HG03039 (cell line): Measurements from ENCODE around the gene RAMP1.

ENCODE experiments used
- ATAC-seq: cut with Tn5 transposase; IDR thresholded peaks from one replicate; pipeline ENCODE4 v1.9.1; 2021; ENCODE audit warnings: mild to moderate bottlenecking, moderate library complexity; ENCODE audit not compliant: unreplicated experiment

RAMP1 gene

DNA sequence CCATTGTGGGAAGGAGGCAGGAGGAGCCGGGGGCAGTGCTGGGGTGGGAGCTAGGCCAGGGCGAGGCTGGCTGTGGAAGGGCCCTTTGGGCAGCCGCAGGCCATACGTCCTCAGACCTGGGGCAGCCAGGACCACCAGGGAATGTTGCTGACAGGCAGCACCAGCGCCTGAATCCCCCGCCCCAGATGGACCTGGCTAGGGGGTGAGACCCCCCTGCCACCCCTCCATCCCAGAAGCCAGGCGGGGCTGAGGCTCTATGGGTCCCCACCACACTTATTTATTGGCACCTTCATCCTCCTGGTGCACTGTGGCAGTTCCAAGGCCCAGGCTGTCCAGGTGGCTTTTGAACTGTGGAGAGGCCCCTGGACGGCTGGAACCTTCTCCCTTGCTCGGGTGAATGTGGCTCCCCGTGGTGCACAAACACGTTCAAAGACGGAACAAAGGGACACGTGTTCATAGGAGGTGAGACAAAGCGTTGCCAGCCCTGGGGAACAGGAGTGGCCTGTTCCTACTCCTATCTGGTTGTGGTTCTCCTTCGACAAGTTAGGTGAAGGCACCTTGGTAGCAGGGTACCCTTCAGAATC, 35.1 kb downstream of the RAMP1 start:
- no peak for ATAC-seq

DNA sequence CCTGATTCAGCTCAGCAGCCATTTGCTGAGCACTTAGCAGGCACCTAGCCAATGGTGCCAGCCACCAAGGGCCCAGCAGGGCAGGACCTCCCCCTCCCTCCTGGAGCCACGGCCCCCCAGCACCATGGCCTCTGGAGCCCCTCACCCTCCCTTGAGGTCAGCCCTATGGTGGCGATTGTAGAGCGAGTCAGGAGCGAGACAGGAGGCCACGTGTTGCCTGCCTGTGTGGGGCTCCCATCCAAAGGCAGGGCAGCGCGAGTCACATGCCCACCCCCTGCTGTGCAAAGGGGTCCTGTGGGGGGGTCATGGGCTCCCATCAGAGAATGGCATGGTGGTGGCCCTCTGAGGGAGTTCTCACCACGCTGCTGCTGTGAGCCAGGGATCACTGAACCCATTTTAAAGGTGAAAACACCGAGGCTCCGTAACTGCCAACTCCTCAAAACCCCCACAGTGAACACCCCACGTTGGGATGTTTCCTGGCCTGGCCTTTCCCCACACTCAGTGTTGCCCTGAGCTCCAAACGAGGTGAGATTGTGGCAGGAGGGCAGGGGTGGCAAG, 35.6 kb downstream of the RAMP1 start:
- no peak for ATAC-seq

DNA sequence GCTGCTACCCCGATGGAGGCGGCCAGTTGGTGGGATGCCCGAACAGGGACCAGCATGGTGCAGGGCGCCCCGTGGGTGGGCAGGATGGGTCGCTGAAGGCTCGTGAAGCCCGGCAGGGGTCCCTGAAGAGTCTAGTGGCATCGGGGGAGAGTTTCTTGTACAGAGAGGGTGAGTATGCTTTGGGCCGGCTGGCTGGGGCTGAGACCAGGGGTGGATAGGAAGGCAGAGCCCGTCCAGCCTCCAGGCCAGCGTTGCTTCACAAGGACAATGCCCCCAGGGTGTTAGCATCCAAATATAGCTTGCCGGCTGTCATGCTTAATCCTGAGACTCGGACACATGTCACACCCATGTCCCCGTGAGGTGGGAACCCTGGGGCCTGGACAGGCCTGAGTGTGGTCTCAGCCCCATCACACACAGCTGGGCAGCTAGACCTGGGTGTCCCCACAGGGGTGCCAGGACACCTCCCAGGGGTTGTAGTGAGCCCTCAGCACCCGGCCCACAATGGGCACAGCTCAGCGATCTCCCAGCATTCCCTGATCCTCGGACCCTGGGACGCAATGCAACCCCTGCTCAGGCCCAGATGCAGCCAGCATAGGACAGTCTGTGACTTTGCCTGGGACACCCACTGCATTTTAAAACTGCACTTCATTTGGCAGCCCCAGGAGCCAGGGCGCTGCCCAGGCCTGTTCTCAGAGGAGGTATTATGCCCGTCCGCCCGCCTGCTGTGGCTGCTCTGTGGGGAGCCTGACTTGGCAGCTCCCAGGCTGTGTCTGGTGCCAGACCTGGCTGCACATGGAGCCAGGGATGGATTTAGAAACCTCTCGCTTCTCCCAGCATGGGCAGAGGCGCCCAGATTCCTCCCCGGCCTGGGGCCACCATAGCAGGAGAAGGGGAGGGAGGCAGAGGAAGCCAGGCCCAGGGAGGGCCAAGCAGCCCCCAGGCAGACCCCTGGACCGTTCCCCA, 36.4 kb downstream of the RAMP1 start:
- ATAC-seq: no peak

DNA sequence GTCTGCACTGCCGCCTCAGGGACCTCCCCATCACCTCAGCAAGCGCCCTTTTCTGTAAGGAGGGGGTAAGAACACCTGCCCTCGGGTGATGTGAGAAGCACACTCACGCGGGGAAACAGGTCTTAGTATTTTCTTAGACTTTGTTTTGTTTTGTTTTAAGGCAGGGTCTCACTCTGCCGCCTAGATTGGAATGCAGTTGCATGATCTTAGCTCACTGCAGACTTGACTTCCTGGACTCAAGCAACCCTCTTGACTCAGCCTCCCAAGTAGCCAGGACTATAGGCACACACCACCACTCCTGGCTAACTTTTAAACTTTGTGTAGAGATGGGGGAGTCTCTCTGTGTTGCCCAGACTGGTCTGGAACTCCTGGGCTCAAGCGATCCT, 37.1 kb downstream of the RAMP1 start:
- no peak for ATAC-seq

DNA sequence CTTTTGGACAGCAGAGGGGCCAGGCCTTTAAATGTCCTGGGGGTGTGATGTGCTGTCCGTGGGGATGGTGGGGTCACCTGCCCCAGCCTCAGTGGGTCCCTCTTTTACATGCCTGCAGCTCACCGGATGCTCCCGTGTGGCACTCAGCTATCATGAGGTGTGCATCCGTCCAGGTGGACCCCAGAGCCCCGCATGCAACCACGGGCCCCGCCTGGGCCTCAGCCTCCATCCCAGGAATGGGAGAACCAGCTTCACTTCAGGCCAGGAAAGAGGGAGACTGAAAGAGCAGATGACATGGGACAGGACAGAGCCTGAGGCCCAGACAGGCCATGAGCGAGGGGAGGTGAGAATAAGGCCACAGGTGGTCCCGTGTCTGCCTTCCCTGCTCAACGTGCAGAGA, 37.5 kb downstream of the RAMP1 start:
- ATAC-seq: no peak

DNA sequence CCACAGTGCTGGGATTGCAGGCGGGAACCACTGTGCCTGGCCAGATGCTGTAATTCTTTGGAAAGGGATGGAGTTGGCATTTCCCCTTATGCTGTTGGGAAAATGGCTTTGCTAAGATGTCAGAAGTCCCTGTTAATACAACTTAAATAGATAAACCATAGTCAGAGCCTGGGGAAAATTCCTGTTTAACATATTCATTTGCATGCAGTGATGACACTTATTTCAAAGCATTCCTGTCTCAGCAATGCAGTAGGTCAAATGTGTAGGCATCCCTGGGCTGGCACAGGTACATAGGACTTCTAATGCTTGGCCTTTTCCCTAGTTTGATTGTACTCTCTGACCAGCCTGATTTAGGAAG, 38.6 kb downstream of the RAMP1 start:
- no peak for ATAC-seq

DNA sequence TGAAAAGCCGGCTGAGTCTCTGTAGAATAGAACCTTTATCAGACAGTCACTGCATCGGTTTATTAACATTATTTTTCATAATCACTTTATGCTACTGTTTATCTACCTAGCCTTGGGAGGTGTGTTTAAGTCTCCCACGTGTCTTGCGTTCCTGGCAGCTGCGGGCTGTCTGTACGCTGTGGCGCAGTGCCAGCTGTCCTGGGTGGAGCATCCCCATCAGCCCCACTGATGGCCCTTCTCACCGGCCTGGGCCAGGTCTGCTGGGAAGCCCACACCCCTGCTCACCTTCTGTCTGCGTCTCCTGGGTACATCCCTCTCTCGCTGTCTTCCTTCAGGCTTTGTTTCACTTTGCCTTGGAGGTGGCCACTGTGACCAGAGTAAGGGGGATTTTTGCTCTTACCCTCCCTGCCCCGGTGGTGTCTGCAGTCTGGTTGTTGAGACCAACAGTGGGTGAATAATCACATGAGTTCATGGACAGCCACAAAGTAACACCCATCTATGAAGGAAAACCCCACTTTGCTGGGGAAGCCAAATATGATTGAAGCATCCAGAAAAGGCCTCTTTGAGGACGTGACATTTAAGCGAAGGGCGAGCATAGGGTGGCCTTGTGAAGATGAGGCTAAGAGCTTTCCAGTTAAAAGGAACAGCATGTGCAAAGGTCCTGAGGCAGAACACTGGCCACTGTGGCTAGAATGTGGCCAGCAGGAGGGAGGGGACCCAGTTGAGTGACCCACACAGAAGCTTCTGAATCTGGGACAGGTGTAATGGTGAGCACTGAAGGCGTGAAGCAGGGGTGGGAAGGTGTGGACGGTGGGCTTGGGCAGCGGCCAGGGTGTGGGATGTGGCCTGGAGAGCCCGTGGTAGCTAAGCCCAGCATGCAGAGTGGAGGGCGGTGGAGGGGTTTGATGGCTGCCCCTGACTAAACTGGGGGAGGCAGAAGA, 41.7 kb downstream of the RAMP1 start:
- no peak for ATAC-seq

DNA sequence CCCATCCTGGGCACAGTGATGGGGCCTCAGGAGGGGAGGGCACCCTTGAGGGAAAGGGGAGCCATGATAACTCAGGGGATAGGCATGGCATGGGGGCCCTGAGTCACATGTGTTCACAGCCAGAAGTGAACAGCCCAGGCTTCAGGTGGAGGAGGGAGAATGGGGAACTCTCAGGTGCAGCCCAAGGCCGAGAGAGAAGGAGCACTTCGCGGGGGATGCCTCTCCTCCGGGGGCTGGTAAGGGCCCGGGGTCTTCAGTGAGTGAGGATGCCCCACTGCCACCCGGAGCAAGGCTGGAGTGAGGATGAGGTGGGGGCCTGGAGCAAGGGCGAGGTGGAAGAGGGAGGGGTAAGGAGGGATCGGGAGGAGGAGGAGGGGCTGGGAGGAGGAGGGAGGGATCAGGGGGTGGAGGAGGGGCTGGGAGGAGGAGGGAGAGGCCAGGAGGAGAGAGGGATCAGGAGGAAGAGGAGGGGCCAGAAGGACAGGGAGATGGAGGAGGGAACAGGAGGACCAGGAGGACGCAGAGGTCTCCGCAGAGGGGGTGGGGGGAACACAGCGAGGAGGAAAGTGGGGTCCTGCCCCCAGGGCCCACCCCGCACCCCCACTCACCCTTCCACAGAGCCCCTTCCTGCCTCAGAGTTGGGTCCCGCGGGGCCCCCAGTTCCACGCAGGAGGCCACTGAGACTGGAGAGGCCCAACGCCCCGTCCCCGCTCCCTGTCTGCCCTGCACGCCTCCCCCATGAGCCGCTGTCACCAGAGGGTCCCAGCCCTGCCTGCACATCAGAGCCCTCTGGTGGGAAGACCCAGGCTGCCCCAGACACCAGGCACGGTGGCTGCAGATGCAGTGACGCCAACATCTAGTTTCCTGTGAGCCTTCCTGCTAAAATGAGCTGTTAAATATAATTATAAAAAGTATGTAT, 42.8 kb downstream of the RAMP1 start:
- no peak for ATAC-seq

DNA sequence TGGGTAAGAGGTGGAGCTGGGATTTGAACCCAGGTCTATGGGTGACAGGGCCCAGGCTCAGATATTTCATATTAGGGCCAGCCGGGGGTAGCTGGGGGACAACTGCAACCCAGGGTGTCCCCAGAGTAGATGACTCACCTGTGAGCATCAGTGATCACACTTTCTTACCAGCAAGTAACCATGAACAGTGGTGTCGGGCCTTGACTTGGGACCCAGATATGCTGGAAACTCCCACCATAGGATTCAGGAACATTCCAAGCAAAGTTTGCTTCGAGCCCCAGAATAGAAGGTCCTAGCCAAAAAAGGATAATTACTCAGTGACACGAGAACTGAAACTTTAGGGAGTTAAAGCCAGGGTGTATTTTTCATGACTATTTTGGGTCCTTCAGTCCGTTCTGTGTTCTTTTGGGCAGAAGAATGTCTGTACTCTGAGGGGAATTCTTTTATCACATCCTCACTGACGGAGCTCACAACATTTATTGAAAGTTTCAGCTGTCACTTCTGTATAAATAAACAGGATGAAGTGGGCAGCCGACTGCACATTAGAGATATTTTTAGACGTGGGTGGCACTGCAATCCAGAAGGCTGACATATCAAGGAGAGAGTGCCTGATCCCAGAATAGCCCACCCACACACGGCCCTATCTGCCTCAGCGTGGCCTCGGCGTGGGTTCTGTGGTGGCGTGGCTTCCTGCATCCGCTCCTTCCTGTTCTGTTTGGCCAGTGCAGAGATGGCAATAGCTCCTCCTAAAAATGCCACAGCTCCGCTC, 45.6 kb downstream of the RAMP1 start:
- no peak for ATAC-seq

DNA sequence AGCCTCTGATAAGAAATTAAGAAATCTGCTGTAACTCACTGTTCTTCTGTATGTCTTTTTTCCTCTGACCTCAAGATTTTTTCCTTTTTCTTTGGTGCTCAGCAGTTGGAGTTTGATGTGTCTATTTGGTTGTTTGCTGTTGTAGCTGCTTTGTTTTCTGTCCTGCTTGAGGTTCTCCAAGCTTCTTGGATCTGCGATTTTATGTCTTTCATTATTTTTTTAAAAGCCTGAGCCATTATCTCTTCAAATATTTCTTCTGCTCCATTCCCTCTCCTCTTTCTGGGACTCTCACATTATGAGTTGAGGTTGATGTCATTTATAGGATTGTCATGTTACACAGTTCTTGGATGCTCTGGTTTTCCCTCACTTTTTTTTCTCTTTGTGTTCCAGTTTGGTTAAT, 47.7 kb downstream of the RAMP1 start:
- ATAC-seq: no peak

DNA sequence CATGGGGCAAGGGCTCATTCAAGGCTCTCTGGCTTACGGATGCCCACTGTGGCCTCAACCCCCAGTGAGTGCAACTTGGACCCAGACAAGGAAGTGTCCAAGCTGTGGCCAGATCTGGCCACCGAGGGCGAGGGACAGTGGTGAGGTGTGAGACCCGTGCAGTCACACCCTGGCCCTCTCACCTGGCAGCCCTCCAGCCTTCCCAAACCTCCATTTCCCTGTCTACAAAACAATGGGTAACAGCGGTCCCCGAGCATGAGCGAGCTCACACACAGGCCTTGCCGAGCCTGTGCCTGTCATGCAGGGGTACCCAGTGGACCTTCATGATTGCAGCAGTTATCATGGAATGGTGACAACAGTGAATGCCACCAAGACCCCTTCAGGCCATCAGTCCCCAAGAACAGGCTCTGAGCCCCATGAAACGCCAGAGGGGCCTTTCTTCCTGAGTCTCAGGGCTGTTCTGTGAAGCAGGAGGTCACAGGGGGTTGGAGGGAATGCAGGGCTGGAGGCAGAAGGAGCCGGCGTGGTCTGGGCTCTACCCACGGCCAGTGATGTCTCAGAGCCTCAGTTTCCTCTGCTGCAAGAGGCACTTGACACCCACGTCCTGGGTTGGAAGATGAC, 49.8 kb downstream of the RAMP1 start:
- ATAC-seq: no peak

DNA sequence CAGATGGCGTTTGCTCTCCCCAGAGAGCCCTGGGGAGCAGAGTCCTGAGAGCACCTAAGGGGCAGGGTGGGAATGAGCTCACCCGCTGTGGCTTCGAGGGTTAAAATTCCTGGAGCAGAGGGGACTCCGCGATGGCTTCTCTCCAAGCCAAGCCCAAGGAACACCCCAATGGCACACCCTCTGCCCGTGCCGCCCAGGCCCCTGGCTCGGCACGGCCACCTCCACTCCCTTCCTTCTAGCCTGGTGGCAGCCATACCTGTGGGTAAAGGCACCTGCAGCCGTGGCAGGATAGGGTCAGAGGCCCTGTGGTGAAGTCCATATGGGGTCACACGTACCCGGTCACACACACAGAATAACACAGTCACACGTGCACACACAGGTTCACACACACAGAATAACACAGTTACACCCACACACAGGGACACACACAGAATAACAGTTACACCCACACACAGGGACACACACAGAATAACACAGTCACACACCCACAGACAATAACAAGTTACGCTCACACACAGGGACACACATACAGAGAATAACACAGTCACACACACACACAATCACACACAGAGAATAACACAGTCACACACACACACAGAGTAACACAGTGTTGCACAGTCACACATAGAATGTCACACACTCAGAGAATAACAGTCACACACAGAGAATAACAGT, 50.5 kb downstream of the RAMP1 start:
- no peak for ATAC-seq

DNA sequence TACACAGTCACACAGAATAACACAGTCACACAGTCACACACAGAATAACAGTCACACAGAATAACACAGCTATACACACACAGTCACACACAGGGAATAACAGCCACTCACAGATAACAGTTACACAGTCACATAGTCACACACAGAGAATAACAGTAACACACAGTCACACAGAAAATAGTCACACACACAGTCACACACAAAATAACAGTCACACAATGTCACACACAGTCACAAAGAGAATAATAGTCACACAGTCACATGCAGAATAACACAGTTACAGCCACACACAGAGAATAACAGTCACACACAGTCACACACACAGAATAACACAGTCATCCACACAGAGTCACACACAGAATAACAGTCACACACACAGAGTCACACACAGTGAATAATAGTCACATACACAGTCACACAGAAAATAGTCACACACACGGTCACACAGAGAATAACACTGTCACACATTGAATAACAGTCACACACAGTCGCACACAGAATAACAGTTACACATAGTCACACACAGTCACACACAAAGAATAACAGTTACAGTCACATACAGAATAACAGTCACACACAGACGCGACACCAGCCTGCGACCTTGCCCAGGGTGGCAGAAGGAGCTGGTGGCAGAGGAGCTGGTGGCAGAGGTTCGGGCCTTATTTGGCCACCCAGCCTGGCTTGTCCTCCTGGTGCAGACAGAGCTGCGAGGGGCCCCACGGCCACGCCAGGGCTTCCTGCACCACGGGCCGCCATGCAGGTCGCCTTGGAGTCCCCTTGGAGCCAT, 51.3 kb downstream of the RAMP1 start:
- no peak for ATAC-seq

DNA sequence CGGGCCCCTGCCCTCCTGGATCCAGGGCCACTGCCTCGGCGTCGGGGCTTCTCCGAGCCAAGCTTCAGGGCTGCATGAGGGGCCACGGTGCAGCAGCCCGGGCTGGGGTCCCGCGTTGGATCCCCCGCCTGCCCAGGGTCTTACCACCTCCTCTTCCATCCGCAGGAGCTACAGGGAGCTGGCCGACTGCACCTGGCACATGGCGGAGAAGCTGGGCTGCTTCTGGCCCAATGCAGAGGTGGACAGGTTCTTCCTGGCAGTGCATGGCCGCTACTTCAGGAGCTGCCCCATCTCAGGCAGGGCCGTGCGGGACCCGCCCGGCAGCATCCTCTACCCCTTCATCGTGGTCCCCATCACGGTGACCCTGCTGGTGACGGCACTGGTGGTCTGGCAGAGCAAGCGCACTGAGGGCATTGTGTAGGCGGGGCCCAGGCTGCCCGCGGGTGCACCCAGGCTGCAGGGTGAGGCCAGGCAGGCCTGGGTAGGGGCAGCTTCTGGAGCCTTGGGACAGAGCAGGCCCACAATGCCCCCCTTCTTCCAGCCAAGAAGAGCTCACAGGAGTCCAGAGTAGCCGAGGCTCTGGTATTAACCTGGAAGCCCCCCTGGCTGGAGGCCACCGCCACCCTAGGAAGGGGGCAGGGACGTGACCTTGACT, 52.1 kb downstream of the RAMP1 start:
- no peak for ATAC-seq

DNA sequence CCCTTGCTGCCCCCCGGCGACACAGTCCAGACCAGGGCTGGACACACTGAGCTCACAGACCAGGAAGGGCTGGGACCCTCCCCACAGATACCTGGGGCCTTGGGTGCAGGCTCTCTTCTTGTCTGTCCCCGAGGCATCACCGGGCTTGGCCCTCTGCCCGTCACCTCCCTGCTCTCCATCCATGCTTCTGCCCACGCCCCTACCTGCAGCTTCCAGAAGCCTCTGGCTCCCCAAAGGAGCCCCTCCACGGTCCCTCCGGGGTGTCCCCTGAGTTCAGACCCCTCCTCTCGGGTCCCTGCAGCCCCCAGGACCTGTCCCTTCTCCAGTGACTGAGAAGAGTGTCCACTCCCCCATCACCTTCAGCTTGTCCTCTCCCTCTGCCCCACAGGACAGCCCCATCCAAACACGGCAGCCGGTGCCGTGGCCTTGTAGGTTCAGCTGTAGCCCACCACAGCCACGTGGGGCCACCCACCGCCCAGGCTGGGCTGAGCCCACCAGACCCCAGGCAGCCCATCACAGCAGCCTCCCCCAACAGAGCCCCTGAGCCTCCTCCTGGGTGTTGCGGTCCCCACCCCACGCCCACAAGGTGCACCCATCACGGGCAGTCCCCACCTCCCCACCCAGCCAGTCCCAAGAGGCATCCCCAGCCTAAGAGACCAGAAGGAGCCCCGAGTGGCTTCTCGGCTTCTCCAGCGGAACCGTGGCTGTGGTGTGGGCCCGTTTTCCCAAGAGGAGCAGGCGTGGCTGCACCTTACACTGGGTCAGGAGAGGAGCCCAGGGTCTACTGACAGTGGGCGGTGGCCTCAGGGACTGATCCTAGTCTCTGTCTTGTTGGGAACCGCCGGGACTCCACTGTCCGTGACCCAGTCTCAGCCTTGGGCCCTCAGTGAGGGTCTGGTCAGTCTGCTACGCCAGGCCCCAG, 53.1 kb downstream of the RAMP1 start:
- ATAC-seq: no peak
